Lower leg skin (tissue), 4 donors: ENCODE results near the gene RAB22A. TPM values are rescaled to one million over a fixed set of nuclear protein-coding genes. Genes with fewer than 3 reads are reported as not detected.
"Not testable (repeated sequence)": the region's sequence is repeated elsewhere in the genome, so short reads cannot be mapped to it uniquely, and the experiment has no call there.

ENCODE experiments used
- DNase-seq, 2 donors: peaks; one replicate each; pipeline ENCODE4 v3.0.0-alpha.2; 2019; ENCODE audit warnings: low spot score in 2 of 2
- H3K4me3 ChIP-seq: fragments of 200-600 bp; sonication (generic); 2 replicates; pipeline ENCODE4 v1.5.1; 2017; ENCODE audit warnings: mild to moderate bottlenecking, low read depth; ENCODE audit not compliant: poor library complexity, severe bottlenecking
- POLR2A ChIP-seq, 2 donors: fragments of 450-650 bp; IDR thresholded peaks; one replicate each; pipeline ENCODE4 v1.6.1; 2016 to 2017; ENCODE audit warnings: antibody characterized with exemption in 2 of 2, mild to moderate bottlenecking in 1 of 2, moderate library complexity in 1 of 2
- WGBS, 2 donors: methylation state at CpG; one replicate each; pipeline ENCODE4 v1.1.5; 2018; 5-methylcytosine and 5-hydroxymethylcytosine counted together
- intact Hi-C: fragments of 100-400 bp; cut with DNase I; formaldehyde crosslinking; loops from one replicate; pipeline ENCODE4 v1.15.0; 2023; ENCODE audit warnings: low total_unique reads
- total RNA-seq, 4 donors: library from RNA; depleted of rRNA; stranded (reverse); fragments of >200 nt; gene quantifications; one replicate each; pipeline ENCODE4 v1.1.0, GENCODE V29; 2016
- TF ChIP-seq, protein P1 (sequence below), 3 donors: fragments of 450-650 bp; IDR thresholded peaks; one replicate each; pipeline ENCODE4 v1.5.1; 2016; ENCODE audit warnings: antibody characterized with exemption in 3 of 3, mild to moderate bottlenecking in 3 of 3, moderate library complexity in 2 of 3

Gene RAB22A
- total RNA-seq, 4 donors from 2014 or later: 18.3 to 21.6 (median 20.1) TPM

DNA sequence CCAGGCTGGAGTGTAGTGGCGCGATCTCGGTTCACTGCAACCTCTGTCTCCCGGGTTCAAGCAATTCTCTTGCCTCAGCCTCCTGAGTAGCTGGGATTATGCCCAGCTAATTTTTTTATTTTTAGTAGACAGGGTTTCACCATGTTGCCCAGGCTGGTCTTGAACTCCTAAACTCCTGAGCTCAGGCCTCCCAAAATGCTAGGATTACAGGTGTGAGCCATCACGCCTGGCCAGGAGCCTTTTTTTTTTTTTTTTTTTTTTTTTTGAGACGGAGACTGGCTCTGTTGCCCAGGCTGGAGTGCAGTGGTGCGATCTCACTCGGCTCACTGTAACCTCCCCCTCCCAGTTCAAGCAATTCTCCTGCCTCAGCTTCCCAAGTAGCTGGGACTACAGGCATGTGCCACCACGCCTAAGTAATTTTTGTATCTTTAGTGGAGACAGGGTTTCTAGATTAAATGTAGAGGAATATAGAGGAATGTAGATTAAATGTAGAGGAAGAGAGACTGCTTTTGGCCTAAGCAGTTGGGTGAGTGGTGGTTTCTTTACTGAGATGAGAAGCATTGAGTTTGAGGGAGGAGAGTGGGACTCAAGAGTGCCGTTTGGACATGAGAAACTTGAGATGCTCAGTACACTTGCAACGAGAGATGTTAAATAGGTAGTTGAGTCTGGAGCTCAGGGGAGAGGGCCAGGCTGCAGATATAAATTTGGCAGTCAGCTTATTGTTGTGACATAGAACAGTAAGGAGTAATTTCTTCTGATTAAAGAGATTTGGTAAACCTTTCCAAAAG is 96.2 kb downstream of the RAB22A start:
- intact Hi-C loops: no loop called here
- WGBS, 2 donors: 79 to 83% methylated on average over 11 of the region's 11 CpGs
- H3K4me3 ChIP-seq: no peak overlapping the region
- DNase-seq: no peak
- TF ChIP-seq, protein P1, sequence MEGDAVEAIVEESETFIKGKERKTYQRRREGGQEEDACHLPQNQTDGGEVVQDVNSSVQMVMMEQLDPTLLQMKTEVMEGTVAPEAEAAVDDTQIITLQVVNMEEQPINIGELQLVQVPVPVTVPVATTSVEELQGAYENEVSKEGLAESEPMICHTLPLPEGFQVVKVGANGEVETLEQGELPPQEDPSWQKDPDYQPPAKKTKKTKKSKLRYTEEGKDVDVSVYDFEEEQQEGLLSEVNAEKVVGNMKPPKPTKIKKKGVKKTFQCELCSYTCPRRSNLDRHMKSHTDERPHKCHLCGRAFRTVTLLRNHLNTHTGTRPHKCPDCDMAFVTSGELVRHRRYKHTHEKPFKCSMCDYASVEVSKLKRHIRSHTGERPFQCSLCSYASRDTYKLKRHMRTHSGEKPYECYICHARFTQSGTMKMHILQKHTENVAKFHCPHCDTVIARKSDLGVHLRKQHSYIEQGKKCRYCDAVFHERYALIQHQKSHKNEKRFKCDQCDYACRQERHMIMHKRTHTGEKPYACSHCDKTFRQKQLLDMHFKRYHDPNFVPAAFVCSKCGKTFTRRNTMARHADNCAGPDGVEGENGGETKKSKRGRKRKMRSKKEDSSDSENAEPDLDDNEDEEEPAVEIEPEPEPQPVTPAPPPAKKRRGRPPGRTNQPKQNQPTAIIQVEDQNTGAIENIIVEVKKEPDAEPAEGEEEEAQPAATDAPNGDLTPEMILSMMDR (IDR thresholded peaks at IDR 0.05): no peak
- TF ChIP-seq POLR2A (IDR thresholded peaks at IDR 0.05): no peak

DNA sequence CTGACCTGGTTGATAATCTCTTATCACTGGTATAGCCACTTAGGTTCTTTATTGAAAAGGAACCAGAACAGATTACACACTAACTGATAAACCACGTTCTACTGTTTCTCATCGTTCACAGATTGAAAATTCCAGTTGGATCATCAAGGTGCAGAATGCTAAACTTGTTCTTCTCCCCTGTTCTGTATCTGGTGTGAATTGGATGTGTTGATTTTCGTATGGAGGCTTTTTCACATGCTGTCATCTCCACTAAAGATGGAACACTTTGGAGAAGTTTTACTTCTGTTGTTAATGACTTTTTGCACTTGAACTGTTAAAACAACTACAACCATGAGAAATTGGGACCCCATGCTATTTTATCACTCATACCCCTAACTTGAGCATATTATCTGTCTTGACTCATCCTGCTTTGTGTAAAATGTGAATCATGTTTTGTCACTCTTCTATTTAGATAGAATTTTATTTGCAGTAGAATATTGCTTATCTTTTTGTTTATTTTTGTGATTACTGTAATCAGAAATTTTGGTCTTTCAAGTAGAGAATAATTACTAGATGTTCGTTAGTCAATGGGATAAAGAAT is 97.0 kb downstream of the RAB22A start:
- WGBS, 2 donors: 44 to 64% methylated on average over 4 of the region's 4 CpGs
- no peak overlapping the region for H3K4me3 ChIP-seq
- intact Hi-C loops: no loop called here
- no peak for DNase-seq
- TF ChIP-seq POLR2A (IDR thresholded peaks at IDR 0.05): no peak
- TF ChIP-seq, protein P1 (IDR thresholded peaks at IDR 0.05): no peak

DNA sequence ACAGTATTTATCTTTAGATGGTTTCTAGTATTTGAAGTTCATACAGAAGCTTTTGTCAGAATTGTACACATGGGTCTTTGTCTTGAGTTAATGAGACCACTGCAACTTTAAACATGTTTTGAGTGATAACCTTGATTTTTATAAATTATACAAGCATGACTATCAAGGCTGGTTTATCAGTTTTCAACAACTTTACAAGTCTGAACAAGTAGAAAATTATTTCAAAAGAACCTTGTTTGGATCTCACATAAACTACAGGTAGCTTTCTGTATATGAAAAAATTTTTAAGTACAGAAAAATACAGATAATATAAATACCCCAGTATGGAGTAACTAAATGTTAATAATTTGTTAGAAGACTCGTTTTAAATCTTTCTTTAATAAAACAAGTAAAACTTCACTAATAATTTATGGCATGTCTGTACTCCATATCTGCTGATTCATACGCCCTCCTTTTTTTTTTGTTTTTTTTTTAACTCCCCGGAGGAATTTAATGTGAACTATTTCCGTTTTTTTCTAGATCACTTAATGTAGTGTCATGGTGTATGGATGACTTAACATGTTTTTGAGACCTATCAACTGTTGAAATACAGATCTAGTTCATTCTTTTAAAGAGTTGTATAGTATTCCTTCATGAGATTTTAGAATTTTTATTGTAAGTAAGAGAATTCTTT is 97.8 kb downstream of the RAB22A start:
- no peak overlapping the region for H3K4me3 ChIP-seq
- 15 to 26% methylated on average over 4 of the region's 4 CpGs for WGBS, 2 donors
- DNase-seq: no peak
- intact Hi-C loops: no loop called here
- TF ChIP-seq POLR2A (IDR thresholded peaks at IDR 0.05): no peak
- TF ChIP-seq, protein P1 (IDR thresholded peaks at IDR 0.05): no peak

DNA sequence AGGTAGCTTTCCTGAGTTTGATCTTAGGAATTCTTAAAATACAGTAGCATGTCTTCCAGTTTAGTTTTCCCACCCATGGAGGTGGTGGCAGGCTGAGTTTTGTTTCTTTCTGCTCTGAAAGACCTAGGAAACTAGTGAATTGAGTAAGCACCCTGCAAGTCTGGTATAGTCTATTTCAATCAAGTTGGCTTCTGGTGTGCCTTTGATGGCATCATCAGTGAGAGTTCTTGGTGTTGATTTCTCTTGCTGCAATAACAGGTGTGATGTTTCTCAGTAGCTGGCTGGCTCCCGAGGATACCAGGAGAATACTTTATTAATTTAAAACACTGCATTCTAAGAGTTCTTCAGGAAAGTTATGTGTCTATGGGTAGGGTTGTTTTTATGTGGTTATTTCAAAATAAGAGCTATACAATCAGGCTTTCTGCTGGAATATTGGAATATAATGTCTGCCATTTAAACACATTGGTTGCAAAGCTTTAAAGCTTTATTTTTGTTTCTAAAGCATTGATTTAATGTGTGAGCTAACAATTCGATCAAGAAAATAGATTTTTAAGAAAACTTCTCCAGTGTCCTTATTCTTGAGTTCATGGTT is 98.5 kb downstream of the RAB22A start:
- WGBS, 2 donors: 47 to 49% methylated on average over 2 of the region's 2 CpGs
- intact Hi-C loops: no loop called here
- TF ChIP-seq, protein P1 (IDR thresholded peaks at IDR 0.05): no peak
- TF ChIP-seq POLR2A (IDR thresholded peaks at IDR 0.05): no peak
- no peak for DNase-seq
- H3K4me3 ChIP-seq: no peak overlapping the region

DNA sequence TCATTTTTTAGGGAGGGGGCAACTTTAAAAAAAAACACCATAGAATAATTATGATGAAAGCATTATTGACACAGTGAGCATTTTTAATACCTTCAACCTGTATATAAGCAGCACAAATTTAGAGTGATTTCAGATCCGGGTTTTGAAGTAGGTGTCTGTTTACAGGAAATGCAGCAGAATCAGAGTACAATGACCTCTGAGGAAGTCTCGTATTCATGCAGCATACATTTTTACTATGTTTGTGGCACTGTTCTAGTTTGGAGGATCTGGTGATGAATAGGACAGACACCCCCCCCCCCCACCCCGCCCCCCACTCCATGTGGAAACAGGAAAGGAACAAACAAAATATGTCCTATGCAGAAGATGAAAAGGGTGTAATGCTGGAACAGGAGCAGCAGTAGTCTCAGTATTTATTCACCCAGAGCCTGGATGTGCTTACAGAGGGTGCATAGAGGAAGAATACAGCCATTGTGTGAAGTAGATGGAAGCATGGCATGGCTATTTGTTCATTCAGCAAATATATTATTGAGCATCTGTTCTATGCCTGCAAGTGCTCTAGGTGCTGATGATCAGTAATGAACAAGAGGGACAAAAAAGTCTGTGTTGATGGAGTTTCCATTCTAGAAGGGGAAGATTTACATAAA is 99.2 kb downstream of the RAB22A start:
- intact Hi-C loops: no loop called here
- no peak overlapping the region for H3K4me3 ChIP-seq
- 44 to 63% methylated on average over 3 of the region's 3 CpGs for WGBS, 2 donors
- TF ChIP-seq, protein P1 (IDR thresholded peaks at IDR 0.05): no peak
- TF ChIP-seq POLR2A (IDR thresholded peaks at IDR 0.05): no peak
- DNase-seq: no peak

DNA sequence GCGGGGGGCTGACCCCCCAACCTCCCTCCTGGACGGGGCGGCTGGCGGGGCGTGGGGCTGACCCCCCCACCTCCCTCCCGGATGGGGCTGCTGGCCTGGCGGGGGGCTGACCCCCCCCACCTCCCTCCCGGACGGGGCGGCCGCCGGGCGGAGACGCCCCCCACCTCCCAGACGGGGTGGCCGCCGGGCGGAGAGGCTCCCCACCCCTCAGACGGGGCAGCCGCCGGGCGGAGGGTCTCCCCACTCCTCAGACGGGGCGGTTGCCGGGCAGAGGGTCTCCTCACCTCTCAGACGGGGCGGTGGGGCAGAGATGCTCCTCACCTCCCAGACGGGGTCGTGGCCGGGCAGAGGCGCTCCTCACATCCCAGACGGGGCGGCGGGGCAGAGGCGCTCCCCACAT is 104.7 kb downstream of the RAB22A start:
- WGBS, 2 donors: no CpG with 5 or more reads among the region's 35 CpGs
- H3K4me3 ChIP-seq, DNase-seq, intact Hi-C loops: not testable (repeated sequence)

DNA sequence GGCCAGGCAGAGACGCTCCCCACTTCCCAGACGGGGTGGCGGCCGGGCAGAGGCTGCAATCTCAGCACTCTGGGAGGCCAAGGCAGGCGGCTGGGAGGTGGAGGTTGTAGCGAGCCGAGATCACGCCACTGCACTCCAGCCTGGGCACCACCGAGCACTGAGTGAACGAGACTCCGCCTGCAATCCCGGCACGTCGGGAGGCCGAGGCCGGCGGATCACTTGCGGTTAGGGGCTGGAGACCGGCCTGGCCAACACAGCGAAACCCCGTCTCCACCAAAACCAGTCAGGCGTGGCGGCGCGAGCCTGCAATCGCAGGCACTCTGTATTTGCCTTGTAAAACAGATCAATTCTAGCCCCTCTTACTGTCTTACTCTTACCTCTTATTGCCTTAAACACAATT is 105.3 kb downstream of the RAB22A start:
- WGBS, 2 donors: 93 to 95% methylated on average over 17 to 21 of the region's 26 CpGs

More for the DNA sequence above, 105.3 kb downstream of the RAB22A start:
- H3K4me3 ChIP-seq, DNase-seq, intact Hi-C loops: not testable (repeated sequence)
